GM12878 (cell line): Measurements from ENCODE around the gene RAB30. TPM values are rescaled to one million over a fixed set of nuclear protein-coding genes. Genes with fewer than 3 reads are reported as not detected.

Experiments
- ATAC-seq: fragments of 200-7000 bp; cut with Tn5 transposase; 3 replicates; pipeline ENCODE4 v1.9.1; 2020; ENCODE audit warnings: mild to moderate bottlenecking, moderate library complexity
- BruUV-seq: library from RNA; stranded (reverse); fragments of 400-500 nt; replicated peaks from 2 replicates; lab custom pipeline; 2021; lab: Mats Ljungman, UMichigan
- CTCF ChIA-PET: fragments of 300-600 bp; sonication (Branson Sonifier 250); formaldehyde crosslinking; extraction: SDS; loops from one replicate; lab custom pipeline; 2021; ENCODE audit warnings: inconsistent platforms; lab: Yijun Ruan, JAX
- POLR2A ChIA-PET: fragments of 350-600 bp; formaldehyde crosslinking; extraction: SDS; loops from one replicate; lab custom pipeline; 2021; ENCODE audit warnings: inconsistent platforms; lab: Charles Lee
- RAD21 ChIA-PET: fragments of 300-600 bp; sonication (Branson Sonifier 250); formaldehyde crosslinking; loops from one replicate; lab custom pipeline; 2023; ENCODE audit warnings: antibody characterized with exemption; ENCODE audit not compliant: unreplicated experiment; lab: Charles Lee
- SMC1A ChIA-PET: fragments of 300-600 bp; sonication (Branson Sonifier 250); formaldehyde crosslinking; loops from one replicate; lab custom pipeline; 2023; ENCODE audit not compliant: unreplicated experiment, uncharacterized antibody; lab: Charles Lee
- DNase-seq: peaks from one replicate; pipeline ENCODE4 v3.0.0-alpha.2; 2011; ENCODE audit warnings: low read depth, low spot score
- FAIRE-seq: peaks from 3 replicates; lab custom pipeline; 2011; peaks lifted over from hg19 to GRCh38; lab: Jason Lieb, UNC
- H2AFZ ChIP-seq: 2 replicates; pipeline ENCODE4 v1.6.0; 2011; ENCODE audit warnings: low read depth, low read length, control low read depth; ENCODE audit not compliant: control insufficient read depth
- H3K27ac ChIP-seq: 2 replicates; pipeline ENCODE4 v1.5.1; 2011; ENCODE audit warnings: control low read depth; ENCODE audit not compliant: control insufficient read depth, insufficient read depth
- H3K27me3 ChIP-seq, 2 experiments: replicated peaks in 1 of 2; 2 replicates each; pipeline versions ENCODE4 v1.6.0 to v1.6.1; 2011; ENCODE audit warnings: low read length in 1 of 2; ENCODE audit not compliant: control insufficient read depth in 2 of 2, insufficient read depth in 2 of 2
- H3K36me3 ChIP-seq, 2 experiments: 2 replicates each; pipeline ENCODE4 v1.5.1; 2011; ENCODE audit warnings: low read length in 1 of 2; ENCODE audit not compliant: control insufficient read depth in 2 of 2, insufficient read depth in 2 of 2
- H3K4me1 ChIP-seq: 2 replicates; pipeline ENCODE4 v1.6.1; 2011; ENCODE audit warnings: mild to moderate bottlenecking, low read length, moderate library complexity, mixed read lengths; ENCODE audit not compliant: control insufficient read depth, insufficient read depth
- H3K4me2 ChIP-seq: 2 replicates; pipeline ENCODE4 v1.6.0; 2011; ENCODE audit warnings: control low read depth; ENCODE audit not compliant: control insufficient read depth, insufficient read depth
- H3K4me3 ChIP-seq: fragments of 200-600 bp; sonication (generic); 2 replicates; pipeline ENCODE4 v1.5.1; 2016
- H3K79me2 ChIP-seq: 2 replicates; pipeline ENCODE4 v1.6.0; 2011; ENCODE audit warnings: low read length; ENCODE audit not compliant: control insufficient read depth, insufficient read depth
- H3K9ac ChIP-seq: 2 replicates; pipeline ENCODE4 v1.8.0; 2011; ENCODE audit warnings: low read length, control low read depth, mixed read lengths; ENCODE audit not compliant: control insufficient read depth, insufficient read depth
- H3K9me3 ChIP-seq: replicated peaks from 3 replicates; pipeline ENCODE4 v1.5.1; 2011; ENCODE audit warnings: mild to moderate bottlenecking, low read length; ENCODE audit not compliant: control insufficient read depth, insufficient read depth
- H4K20me1 ChIP-seq: 2 replicates; pipeline ENCODE4 v1.6.0; 2011; ENCODE audit not compliant: control insufficient read depth, insufficient read depth
- BCL3 ChIP-seq: IDR thresholded peaks from 2 replicates; pipeline ENCODE4 v1.6.1; 2011; ENCODE audit warnings: borderline replicate concordance, low read depth, mild to moderate bottlenecking, moderate library complexity, low read length; ENCODE audit not compliant: insufficient read depth, poor library complexity, severe bottlenecking
- CBFB ChIP-seq: IDR thresholded peaks from 2 replicates; pipeline ENCODE4 v1.6.1; 2016; ENCODE audit warnings: antibody characterized with exemption, low read depth
- DPF2 ChIP-seq: fragments of 450-650 bp; IDR thresholded peaks from 2 replicates; pipeline ENCODE4 v1.6.1; 2017; ENCODE audit warnings: mild to moderate bottlenecking
- E2F4 ChIP-seq: IDR thresholded peaks from 2 replicates; pipeline ENCODE4 v1.6.1; 2012; ENCODE audit warnings: low read depth, low read length, improper control_type of control experiment
- GABPA ChIP-seq: IDR thresholded peaks from 2 replicates; pipeline ENCODE4 v1.6.1; 2014; ENCODE audit warnings: antibody characterized with exemption, low read depth, mild to moderate bottlenecking, inconsistent platforms
- GATAD2B ChIP-seq: fragments of 450-650 bp; conservative IDR thresholded peaks from 2 replicates; pipeline ENCODE4 v1.6.1; 2017; ENCODE audit warnings: low read depth, mild to moderate bottlenecking, moderate library complexity
- MEF2A ChIP-seq: IDR thresholded peaks from 2 replicates; pipeline ENCODE4 v1.6.1; 2011; ENCODE audit warnings: low read depth, mild to moderate bottlenecking, low read length, moderate library complexity; ENCODE audit not compliant: insufficient read depth
- MTA3 ChIP-seq: IDR thresholded peaks from 2 replicates; pipeline ENCODE4 v1.6.1; 2012; ENCODE audit warnings: low read length, inconsistent platforms, borderline replicate concordance
- RAD51 ChIP-seq: fragments of 450-650 bp; IDR thresholded peaks from 2 replicates; pipeline ENCODE4 v1.6.1; 2016; ENCODE audit warnings: moderate library complexity, mild to moderate bottlenecking, inconsistent platforms
- RBBP5 ChIP-seq: fragments of 200-600 bp; sonication (generic); conservative IDR thresholded peaks from 2 replicates; pipeline ENCODE4 v1.6.1; 2016
- SUZ12 ChIP-seq: fragments of 200-600 bp; sonication (generic); IDR thresholded peaks from one replicate; pipeline ENCODE4 v1.6.1; 2018; ENCODE audit warnings: antibody characterized with exemption, mild to moderate bottlenecking; ENCODE audit not compliant: unreplicated experiment
- USF1 ChIP-seq: IDR thresholded peaks from 2 replicates; pipeline ENCODE4 v1.6.1; 2011; ENCODE audit warnings: borderline replicate concordance, low read depth, mild to moderate bottlenecking, moderate library complexity, mixed read lengths, low read length; ENCODE audit not compliant: insufficient read depth; ENCODE audit errors: extremely low read length
- ZBTB4 ChIP-seq: fragments of 450-650 bp; formaldehyde crosslinking; IDR thresholded peaks from 2 replicates; pipeline ENCODE4 v1.4.0; 2022; ENCODE audit warnings: mild to moderate bottlenecking, moderate library complexity
- WGBS: methylation state at CpG from one replicate; pipeline ENCODE4 v1.1.6; 2016; ENCODE audit warnings: low lambda C conversion rate; ENCODE audit not compliant: insufficient replicate concordance, insufficient coverage; ENCODE audit errors: missing lambda C conversion rate; 5-methylcytosine and 5-hydroxymethylcytosine counted together
- in situ Hi-C: fragments of 300-500 bp; cut with MboI; formaldehyde crosslinking; loops from 9 replicates; pipeline ENCODE4 v1.14.3; 2018; ENCODE audit warnings: mixed read lengths
- intact Hi-C: fragments of 100-400 bp; cut with micrococcal nuclease; formaldehyde crosslinking; loops from one replicate; pipeline ENCODE4 v1.14.2; 2022; ENCODE audit not compliant: unreplicated experiment
- polyA plus RNA-seq, 11 experiments: library from polyadenylated mRNA; depleted of rRNA in 4 of 11; unstranded in 6 of 11; stranded (reverse) in 5 of 11; fragments of >200 nt; fragmentation: Nextera tagmentation in 4 of 11; fragmentation: Illumina TruSeq in 1 of 11; extraction: Ambion mirVana in 4 of 11; extraction: Trizol in 1 of 11; gene quantifications; 1 replicate in 1 of 11; 2 replicates in 10 of 11; pipeline versions ENCODE4 v1.2.1 to v1.2.3, GENCODE V29; 2011 to 2016; ENCODE audit warnings: inconsistent platforms in 2 of 11, missing spikeins in 2 of 11, low read depth in 1 of 11
- total RNA-seq, 4 experiments: library from RNA; depleted of rRNA in 3 of 4; stranded (reverse); fragments of >200 nt in 3 of 4; fragmentation: Illumina TruSeq in 1 of 4; extraction: Trizol in 1 of 4; gene quantifications; 2 replicates each; pipeline versions ENCODE4 v1.2.1 to v1.2.3, GENCODE V29; 2013 to 2021

Gene RAB30
- total and polyA plus RNA-seq, 10 of the 15 experiments (the other 5 are each of a cell fraction or from before 2014, with no cell fraction given), result 9.8 to 26.7 (median 19.2) TPM

- no peaks in the 10 kb centered on the region for H4K20me1 ChIP-seq
- H3K4me2 ChIP-seq, result no peak overlapping the region
- BruUV-seq, result no TSS peak
- FAIRE-seq (no peak), DNase-seq (no peak), ATAC-seq (no peak)
- CTCF ChIA-PET, result no interaction called here
- 96% methylated on average over 4 of the region's 4 CpGs for WGBS
- intact Hi-C loops, result no loop called here
- no peak overlapping the region for H3K4me3 ChIP-seq
- H2AFZ ChIP-seq, result no peak overlapping the region
- no peak overlapping the region for H3K27ac ChIP-seq
- H3K4me1 ChIP-seq, result peaks cover 16% of the 10 kb centered on the region
- no peaks in the 10 kb centered on the region for H3K27me3 ChIP-seq
- POLR2A ChIA-PET, result interaction anchor here (0.5 to 1.7 kb wide), 2 partner anchors 8 kb away, joined by 3 to 5 read pairs; no protein-coding TSS in a partner anchor
- no peaks in the 10 kb centered on the region; the same call in none of the 2 replicates for H3K79me2 ChIP-seq
- no peaks in the 10 kb centered on the region; the same call in 2 of the 3 replicates for H3K9me3 ChIP-seq
- TF ChIP-seq MEF2A (no peak), GATAD2B (no peak), USF1 (no peak), DPF2 (no peak), RAD51 (no peak), MTA3 (no peak), BCL3 (no peak), SUZ12 (no peak), RBBP5 (no peak), E2F4 (no peak), ZBTB4 (CRISPR knock-in tag) (no peak), GABPA (no peak), CBFB (no peak)
- in situ Hi-C loops, result no loop called here
- SMC1A ChIA-PET, result interaction anchor here (1.5 to 3.2 kb wide), 2 partner anchors 9 to 21 kb away, joined by 3 to 22 read pairs; no protein-coding TSS in a partner anchor
- H3K9ac ChIP-seq, result no peak overlapping the region
- RAD21 ChIA-PET, result interaction anchor here (1.1 kb wide), 1 partner anchor 18 kb away, joined by 3 read pairs; no protein-coding TSS in a partner anchor
- peaks cover 0 to 3% of the 10 kb centered on the region in 2 experiments; a peak in 2 of 4 replicates for H3K36me3 ChIP-seq
These were observed 45.5 kb downstream of the RAB30 start for GRCh38 chr11:83026229-83026628.
